Thyroid gland (tissue), 4 donors: ENCODE measurements around the gene ARHGEF11.

Experiments used
- CTCF ChIP-seq, 6 experiments: fragments of 200-600 bp in 3 of 6; fragments of 450-650 bp in 3 of 6; sonication (generic) in 3 of 6; IDR thresholded peaks; one replicate each; pipeline ENCODE4 v1.5.1; 2016 to 2019; ENCODE audit warnings: antibody characterized with exemption in 6 of 6, mild to moderate bottlenecking in 2 of 6, inconsistent platforms in 1 of 6, moderate library complexity in 1 of 6
- POLR2A ChIP-seq, 2 donors: fragments of 450-650 bp; IDR thresholded peaks; one replicate each; pipeline ENCODE4 v1.6.1; 2017; ENCODE audit warnings: antibody characterized with exemption in 2 of 2, mild to moderate bottlenecking in 2 of 2, moderate library complexity in 1 of 2

GRCh38 chr1:156909671-156910070, 135.9 kb downstream of the ARHGEF11 start:
- TF ChIP-seq CTCF (IDR thresholded peaks at IDR 0.05) = no peak
- TF ChIP-seq POLR2A (IDR thresholded peaks at IDR 0.05) = no peak
